Measurements from ENCODE around the gene AHI1. TPM values are rescaled to one million over a fixed set of nuclear protein-coding genes. Genes with fewer than 3 reads are reported as not detected.

AHI1 gene
- 26.0 and 34.6 TPM in 2 replicates for total RNA-seq

DNA sequence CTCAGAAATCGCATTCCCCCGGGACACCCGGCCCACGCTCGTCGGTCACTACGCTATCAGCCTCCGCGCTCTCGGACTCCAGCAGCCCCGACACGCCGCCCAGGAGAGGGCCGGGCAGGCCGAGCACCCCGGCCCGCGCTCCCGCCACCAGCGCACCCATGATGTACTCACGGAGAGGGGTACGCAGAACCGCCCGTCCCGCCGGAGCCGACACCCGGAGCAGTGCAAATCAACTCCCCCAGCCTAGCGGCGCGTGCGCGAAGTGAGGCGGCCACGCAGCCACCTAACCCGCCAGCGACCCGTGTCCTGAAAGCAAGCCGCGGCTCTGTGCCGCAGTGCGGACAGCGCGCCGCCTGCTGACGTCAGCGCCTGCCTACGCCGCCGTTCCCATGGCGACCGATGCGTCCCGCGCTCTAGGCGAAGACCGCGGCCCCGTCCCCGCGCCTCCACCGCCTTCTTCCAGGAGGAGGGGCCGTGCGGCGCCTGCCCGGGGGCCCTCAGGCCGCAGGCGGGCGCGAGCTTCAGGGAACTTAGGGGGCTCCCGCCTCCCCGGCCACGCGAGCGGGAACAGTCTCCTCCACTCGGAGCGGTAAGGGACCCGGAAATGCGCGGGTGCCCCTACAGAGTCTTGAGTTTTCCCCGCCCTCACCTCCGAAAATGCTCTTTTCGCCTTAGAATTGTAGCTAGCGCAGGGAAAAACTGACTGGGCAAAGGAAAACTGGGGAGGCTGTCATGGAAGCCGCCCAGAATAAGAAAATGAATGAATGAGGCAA, at the start of gene AHI1:
Gene AHI1, minus strand, starts transcription at position 329 of the 773 bp plus-strand sequence. CDS start 5,503 bp downstream, outside the sequence.

All from aortic smooth muscle cell (primary cell).